ENCODE measurements around the gene PTPRA. TPM values are rescaled to one million over a fixed set of nuclear protein-coding genes. Genes with fewer than 3 reads are reported as not detected.

Gene PTPRA
- total and polyA plus RNA-seq, 2 of the 8 experiments (the other 6 are each of a cell fraction or from before 2014, with no cell fraction given): 47.7 to 51.3 TPM

GRCh38 chr20:2952766-2953165, 79.5 kb downstream of the PTPRA start (continued):
- no peak for TF ChIP-seq RFX5 (IDR thresholded peaks at IDR 0.05; ENCODE audit: borderline replicate concordance, low read depth, low read length)
